Fibroblast of the aortic adventitia (primary cell): ENCODE measurements around the gene SLC38A11. TPM values are rescaled to one million over a fixed set of nuclear protein-coding genes. Genes with fewer than 3 reads are reported as not detected.

ENCODE experiments used
- DNase-seq: peaks from one replicate; pipeline ENCODE4 v3.0.0-alpha.2; 2010; ENCODE audit warnings: low read depth
- H3K4me3 ChIP-seq: 2 replicates; pipeline ENCODE4 v1.5.1; 2011; ENCODE audit warnings: low read depth, mild to moderate bottlenecking, control low read depth, low read length, moderate library complexity
- CTCF ChIP-seq: IDR thresholded peaks from 2 replicates; pipeline ENCODE4 v1.5.1; 2011; ENCODE audit warnings: mild to moderate bottlenecking, low read length, control low read depth, inconsistent platforms; ENCODE audit not compliant: insufficient read depth
- total RNA-seq: library from RNA; depleted of rRNA; stranded (reverse); fragments of >200 nt; gene quantifications from 2 replicates; pipeline ENCODE4 v1.2.3, GENCODE V29; 2012; ENCODE audit warnings: low replicate concordance

The SLC38A11 gene
- total RNA-seq, 1 donor, result 0.45 TPM

- no peak overlapping the region for H3K4me3 ChIP-seq
- no peak for DNase-seq
- TF ChIP-seq CTCF, result no peak
Measured at GRCh38 chr2:164935118-164936101, 19.9 kb downstream of the SLC38A11 start.

GRCh38 chr2:164934401-164935117, 20.8 kb downstream of the SLC38A11 start:
- no peak for DNase-seq
- H3K4me3 ChIP-seq, result no peak overlapping the region
- TF ChIP-seq CTCF, result no peak

GRCh38 chr2:164933671-164934189, 21.6 kb downstream of the SLC38A11 start:
- no peak for TF ChIP-seq CTCF
- no peak overlapping the region for H3K4me3 ChIP-seq
- no peak for DNase-seq

- DNase-seq, result no peak
- H3K4me3 ChIP-seq, result no peak overlapping the region
Measured at GRCh38 chr2:164932377-164932776, 22.9 kb downstream of the SLC38A11 start.

DNA sequence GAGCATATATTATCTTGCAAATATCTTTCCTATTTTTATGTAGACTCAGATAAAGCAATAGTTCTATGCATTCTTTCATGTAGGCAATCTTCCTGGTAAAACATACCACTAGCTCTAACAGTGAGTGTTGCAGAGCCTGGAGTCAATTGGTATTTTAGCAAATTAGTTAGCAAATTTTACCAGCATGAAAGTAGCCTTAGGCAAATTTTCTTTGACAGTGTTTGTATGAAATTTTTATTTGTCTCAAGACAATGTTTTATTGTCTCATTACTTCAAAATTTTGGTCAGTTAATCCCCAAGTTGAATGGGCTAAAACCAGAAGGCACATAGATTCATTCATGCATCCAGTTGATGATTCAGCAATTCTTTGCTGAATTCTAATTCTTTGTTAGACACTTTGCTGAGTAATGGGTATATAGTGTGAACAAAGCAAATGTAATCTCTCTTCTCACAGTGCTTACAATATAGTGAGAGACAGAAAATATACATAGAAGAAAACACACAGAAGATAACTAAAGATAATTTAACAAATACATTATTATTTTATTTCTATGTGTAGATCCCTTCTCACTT, 27.1 kb downstream of the SLC38A11 start:
- H3K4me3 ChIP-seq, result no peak overlapping the region
- TF ChIP-seq CTCF, result no peak
- DNase-seq, result no peak

More at GRCh38 chr2:164932377-164932776, 22.9 kb downstream of the SLC38A11 start:
- TF ChIP-seq CTCF, result no peak

DNA sequence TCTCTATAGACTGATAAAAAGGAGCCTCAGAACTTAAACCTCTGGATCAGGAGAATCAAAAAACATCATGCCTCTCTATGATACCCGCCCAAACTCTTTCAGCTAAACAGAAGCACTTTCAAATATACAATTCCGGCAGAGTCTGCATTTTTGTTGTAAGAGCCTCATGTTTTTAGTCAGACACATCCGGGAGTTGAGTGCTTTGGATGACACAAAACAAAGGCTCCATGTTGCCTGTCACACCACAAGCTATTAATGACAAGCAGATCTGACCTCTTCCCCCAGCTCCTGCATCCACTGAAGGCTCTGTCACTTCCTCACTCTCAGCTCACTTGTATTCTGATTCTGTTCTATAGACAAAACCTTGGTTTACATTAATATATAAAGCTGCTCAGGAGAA, 33.2 kb downstream of the SLC38A11 start:
- no peak overlapping the region for H3K4me3 ChIP-seq
- no peak for TF ChIP-seq CTCF
- no peak for DNase-seq
